HepG2 (cell line): Measurements from ENCODE around the gene MID1. TPM values are rescaled to one million over a fixed set of nuclear protein-coding genes. Genes with fewer than 3 reads are reported as not detected.

Experiments
- ATAC-seq: fragments of 200-7000 bp; cut with Tn5 transposase; 3 replicates; pipeline ENCODE4 v1.9.1; 2020; ENCODE audit warnings: mild to moderate bottlenecking, moderate library complexity
- BruUV-seq: library from RNA; stranded (reverse); fragments of 400-500 nt; replicated peaks from 2 replicates; lab custom pipeline; 2021; lab: Mats Ljungman, UMichigan
- CTCF ChIA-PET: fragments of 300-600 bp; formaldehyde crosslinking; extraction: SDS; loops from one replicate; lab custom pipeline; 2021; ENCODE audit warnings: low total read pairs, inconsistent platforms, low intra/inter-chr PET ratio; lab: Yijun Ruan, JAX
- POLR2A ChIA-PET: fragments of 350-600 bp; sonication (Branson Sonifier 250); formaldehyde crosslinking; loops from one replicate; lab custom pipeline; 2020; ENCODE audit warnings: antibody characterized with exemption, inconsistent platforms; lab: Yijun Ruan, JAX
- DNase-seq: peaks from one replicate; pipeline ENCODE4 v3.0.0-alpha.2; 2015; ENCODE audit warnings: low spot score
- FAIRE-seq: peaks from 3 replicates; lab custom pipeline; 2011; peaks lifted over from hg19 to GRCh38; lab: Jason Lieb, UNC
- H2AFZ ChIP-seq: one replicate; pipeline ENCODE4 v1.6.1; 2011; ENCODE audit warnings: low read length, inconsistent platforms
- H3K27ac ChIP-seq: fragments of 300-600 bp; 3 replicates; pipeline ENCODE4 v1.8.0; 2011; ENCODE audit warnings: mixed run types, mild to moderate bottlenecking, mixed read lengths, low read length, inconsistent platforms; ENCODE audit not compliant: insufficient read depth; ENCODE audit errors: extremely low read length
- H3K27me3 ChIP-seq, 2 experiments: fragments of 200-600 bp in 1 of 2; 2 replicates in 1 of 2; 3 replicates in 1 of 2; pipeline versions ENCODE4 v1.6.0 to v1.8.0; 2011; ENCODE audit warnings: low read length in 2 of 2, mild to moderate bottlenecking in 2 of 2, moderate library complexity in 2 of 2, inconsistent platforms in 1 of 2; ENCODE audit not compliant: insufficient read depth in 2 of 2, control insufficient read depth in 1 of 2
- H3K36me3 ChIP-seq, 2 experiments: fragments of 200-600 bp in 1 of 2; replicated peaks in 1 of 2; 2 replicates in 1 of 2; 3 replicates in 1 of 2; pipeline versions ENCODE4 v1.5.1 to v1.8.0; 2011; ENCODE audit warnings: low read length in 2 of 2, inconsistent platforms in 1 of 2; ENCODE audit not compliant: insufficient read depth in 2 of 2, control insufficient read depth in 1 of 2
- H3K4me1 ChIP-seq: 2 replicates; pipeline ENCODE4 v1.5.1; 2012; ENCODE audit warnings: low read length, inconsistent platforms; ENCODE audit not compliant: insufficient read depth
- H3K4me2 ChIP-seq: 2 replicates; pipeline ENCODE4 v1.6.0; 2011; ENCODE audit warnings: low read depth, low read length, inconsistent platforms
- H3K4me3 ChIP-seq, 3 experiments: fragments of 200-600 bp in 1 of 3; sonication (generic), shearing (Covaris generic) in 1 of 3; replicated peaks in 1 of 3; 2 replicates each; pipeline ENCODE4 v1.5.1; 2011 to 2016; ENCODE audit warnings: low read length in 3 of 3, inconsistent platforms in 2 of 3, low read depth in 2 of 3, mild to moderate bottlenecking in 2 of 3, control low read depth in 1 of 3, mixed read lengths in 1 of 3; ENCODE audit not compliant: insufficient read depth in 1 of 3
- H3K79me2 ChIP-seq: one replicate; pipeline ENCODE4 v1.6.1; 2011; ENCODE audit warnings: low read length, inconsistent platforms; ENCODE audit not compliant: insufficient read depth
- H3K9ac ChIP-seq: 2 replicates; pipeline ENCODE4 v1.6.0; 2011; ENCODE audit warnings: mild to moderate bottlenecking, low read depth, low read length, inconsistent platforms; ENCODE audit not compliant: insufficient read depth
- H3K9me3 ChIP-seq: 2 replicates; pipeline ENCODE4 v1.5.1; 2012; ENCODE audit warnings: mild to moderate bottlenecking, low read length
- H4K20me1 ChIP-seq: 2 replicates; pipeline ENCODE4 v1.6.0; 2011; ENCODE audit warnings: inconsistent platforms, mild to moderate bottlenecking, low read length, moderate library complexity; ENCODE audit not compliant: insufficient read depth
- CAMTA2 ChIP-seq: sonication (generic); formaldehyde crosslinking; IDR thresholded peaks from 2 replicates; pipeline ENCODE4 v1.4.0; 2020; ENCODE audit warnings: mild to moderate bottlenecking, missing genetic modification reagents, borderline replicate concordance
- CBFB ChIP-seq: sonication (generic); formaldehyde crosslinking; IDR thresholded peaks from 2 replicates; pipeline ENCODE4 v1.4.0; 2020; ENCODE audit warnings: missing genetic modification reagents
- ELF4 ChIP-seq: sonication (generic); formaldehyde crosslinking; IDR thresholded peaks from 2 replicates; pipeline ENCODE4 v1.5.0; 2020; ENCODE audit warnings: missing genetic modification reagents, mild to moderate bottlenecking, moderate library complexity, borderline replicate concordance
- ESRRA ChIP-seq: sonication (generic); formaldehyde crosslinking; IDR thresholded peaks from 2 replicates; pipeline ENCODE4 v1.5.1; 2020; ENCODE audit warnings: mild to moderate bottlenecking, low read depth, missing genetic modification reagents
- KLF15 ChIP-seq: sonication (generic); formaldehyde crosslinking; IDR thresholded peaks from 2 replicates; pipeline ENCODE4 v1.8.1; 2023; ENCODE audit warnings: borderline replicate concordance, mild to moderate bottlenecking, inconsistent platforms, missing genetic modification reagents, mixed read lengths
- MEIS1 ChIP-seq: sonication (generic); formaldehyde crosslinking; IDR thresholded peaks from 2 replicates; pipeline ENCODE4 v1.9.0; 2021; ENCODE audit warnings: mild to moderate bottlenecking, missing genetic modification reagents, moderate library complexity, borderline replicate concordance
- MLLT10 ChIP-seq: sonication (generic); formaldehyde crosslinking; IDR thresholded peaks from 2 replicates; pipeline ENCODE4 v1.4.0; 2020; ENCODE audit warnings: missing genetic modification reagents
- NR2F1 ChIP-seq, 2 experiments: fragments of 450-650 bp in 1 of 2; formaldehyde crosslinking in 1 of 2; IDR thresholded peaks; 2 replicates each; pipeline versions ENCODE4 v1.5.0 to v1.6.1; 2016 to 2020; ENCODE audit warnings: mild to moderate bottlenecking in 1 of 2, missing compliant biosample characterization in 1 of 2, missing genetic modification reagents in 1 of 2, moderate library complexity in 1 of 2
- REPIN1 ChIP-seq: sonication (generic); formaldehyde crosslinking; IDR thresholded peaks from 2 replicates; pipeline ENCODE4 v1.8.0; 2022; ENCODE audit warnings: missing genetic modification reagents, low read depth, mild to moderate bottlenecking, borderline replicate concordance
- SKI ChIP-seq: fragments of 450-650 bp; IDR thresholded peaks from one replicate; pipeline ENCODE4 v1.6.1; 2018; ENCODE audit warnings: mild to moderate bottlenecking; ENCODE audit not compliant: partially characterized antibody
- THAP9 ChIP-seq: sonication (generic); formaldehyde crosslinking; IDR thresholded peaks from 2 replicates; pipeline ENCODE4; 2020; ENCODE audit warnings: missing genetic modification reagents, mild to moderate bottlenecking, borderline replicate concordance
- ZFP90 ChIP-seq: sonication (generic); formaldehyde crosslinking; IDR thresholded peaks from 2 replicates; pipeline ENCODE4 v1.8.0; 2022; ENCODE audit warnings: missing genetic modification reagents, mild to moderate bottlenecking, inconsistent platforms, borderline replicate concordance
- ZNF3 ChIP-seq: IDR thresholded peaks from 2 replicates; pipeline ENCODE4 v1.7.0; 2017; ENCODE audit warnings: inconsistent platforms
- ZNF543 ChIP-seq: sonication (generic); formaldehyde crosslinking; IDR thresholded peaks from 2 replicates; pipeline ENCODE4 v1.4.0; 2020; ENCODE audit warnings: mild to moderate bottlenecking, missing genetic modification reagents
- WGBS: methylation state at CpG from one replicate; pipeline ENCODE4 v1.1.6; 2017; ENCODE audit warnings: low lambda C conversion rate; 5-methylcytosine and 5-hydroxymethylcytosine counted together
- in situ Hi-C: cut with HindIII; loops from 2 replicates; pipeline ENCODE4 v1.10.0; 2017; ENCODE audit warnings: low pct_unique_long_range_greater_than_20kb; ENCODE audit not compliant: extremely low pct_ligation_motif_present
- intact Hi-C: fragments of 100-400 bp; cut with micrococcal nuclease; formaldehyde crosslinking; loops from one replicate; pipeline ENCODE4 v1.10.0; 2022; ENCODE audit not compliant: unreplicated experiment
- polyA plus RNA-seq, 8 experiments: library from polyadenylated mRNA; depleted of rRNA in 3 of 8; stranded (reverse) in 7 of 8; unstranded in 1 of 8; fragments of >200 nt; fragmentation: Illumina TruSeq in 4 of 8; extraction: Trizol in 4 of 8; gene quantifications; 2 replicates each; pipeline versions ENCODE4 v1.2.1 to v1.2.3, GENCODE V29; 2011 to 2016; ENCODE audit warnings: low read depth in 4 of 8, missing spikeins in 1 of 8, mixed read lengths in 1 of 8; ENCODE audit not compliant: insufficient read depth in 1 of 8
- total RNA-seq, 5 experiments: library from RNA; depleted of rRNA; stranded (reverse); fragments of >200 nt; fragmentation: Illumina TruSeq; extraction: Trizol; gene quantifications; 2 replicates each; pipeline ENCODE4 v1.2.3, GENCODE V29; 2016; ENCODE audit warnings: low read depth in 1 of 5
- TF ChIP-seq, protein P1 (sequence below): fragments of 450-650 bp; IDR thresholded peaks from 2 replicates; pipeline ENCODE4 v1.6.1; 2016
- TF ChIP-seq, protein P2 (sequence below): IDR thresholded peaks from 2 replicates; pipeline ENCODE4 v1.6.1; 2016; ENCODE audit warnings: mild to moderate bottlenecking, missing biosample characterization, missing genetic modification reagents
- TF ChIP-seq, protein P3 (sequence below): sonication (generic); formaldehyde crosslinking; IDR thresholded peaks from 2 replicates; pipeline ENCODE4 v1.4.0; 2020; ENCODE audit warnings: mild to moderate bottlenecking, missing genetic modification reagents

The MID1 gene
- total and polyA plus RNA-seq, 2 of the 13 experiments (the other 11 are each of a cell fraction or from before 2014, with no cell fraction given) = 0.86 to 1.1 TPM

- TF ChIP-seq, protein P1, sequence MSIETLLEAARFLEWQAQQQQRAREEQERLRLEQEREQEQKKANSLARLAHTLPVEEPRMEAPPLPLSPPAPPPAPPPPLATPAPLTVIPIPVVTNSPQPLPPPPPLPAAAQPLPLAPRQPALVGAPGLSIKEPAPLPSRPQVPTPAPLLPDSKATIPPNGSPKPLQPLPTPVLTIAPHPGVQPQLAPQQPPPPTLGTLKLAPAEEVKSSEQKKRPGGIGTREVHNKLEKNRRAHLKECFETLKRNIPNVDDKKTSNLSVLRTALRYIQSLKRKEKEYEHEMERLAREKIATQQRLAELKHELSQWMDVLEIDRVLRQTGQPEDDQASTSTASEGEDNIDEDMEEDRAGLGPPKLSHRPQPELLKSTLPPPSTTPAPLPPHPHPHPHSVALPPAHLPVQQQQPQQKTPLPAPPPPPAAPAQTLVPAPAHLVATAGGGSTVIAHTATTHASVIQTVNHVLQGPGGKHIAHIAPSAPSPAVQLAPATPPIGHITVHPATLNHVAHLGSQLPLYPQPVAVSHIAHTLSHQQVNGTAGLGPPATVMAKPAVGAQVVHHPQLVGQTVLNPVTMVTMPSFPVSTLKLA = no peak
- TF ChIP-seq ZFP90 (CRISPR knock-in tag) = no peak
- no peak for TF ChIP-seq ZNF3
- no peak for TF ChIP-seq MLLT10 (CRISPR knock-in tag)
Measured at GRCh38 chrX:10633722-10634121, 13.3 kb upstream of the MID1 start (continued).

DNA sequence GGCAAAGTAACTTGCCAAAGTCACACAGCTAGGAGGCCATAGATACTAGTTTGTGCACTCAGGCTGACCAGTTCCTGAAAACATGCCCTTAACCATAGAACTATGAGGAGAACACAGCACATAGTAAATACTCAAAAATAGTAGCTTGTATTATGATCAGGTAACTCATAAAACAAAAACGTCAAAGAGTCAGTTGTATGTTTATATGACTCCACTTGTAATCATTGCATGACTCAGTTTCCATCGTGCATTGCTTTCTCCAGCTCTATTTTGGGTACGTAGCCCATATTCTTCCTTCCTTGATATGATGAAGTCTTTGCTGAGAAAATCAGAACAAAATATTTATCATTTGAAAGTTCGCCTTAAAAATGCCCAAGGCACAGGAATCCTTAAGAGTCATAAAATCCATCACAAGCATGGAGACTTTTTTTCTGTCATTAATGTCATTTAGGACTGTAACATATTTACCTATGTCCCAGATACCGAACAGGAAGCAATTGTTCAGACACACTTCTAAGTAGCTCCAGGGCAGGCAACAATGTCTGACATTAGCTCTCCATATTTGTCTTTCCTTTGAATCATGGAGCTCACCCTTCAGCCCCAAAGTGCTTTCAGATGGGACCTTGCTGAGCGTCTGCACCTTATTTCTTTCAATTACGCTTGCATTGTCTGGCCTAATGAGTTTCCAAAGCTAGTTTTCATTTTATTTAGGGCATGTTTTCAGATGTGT is 11.2 kb upstream of the MID1 start:
- H3K36me3 ChIP-seq = no peaks in the 10 kb centered on the region
- CTCF ChIA-PET = no interaction called here
- H3K4me2 ChIP-seq = no peak overlapping the region
- FAIRE-seq (no peak), ATAC-seq (no peak), DNase-seq (no peak)
- H3K4me1 ChIP-seq = no peaks in the 10 kb centered on the region
- no peaks in the 10 kb centered on the region for H3K9me3 ChIP-seq
- H3K27me3 ChIP-seq = no peaks in the 10 kb centered on the region
- intact Hi-C loops = no loop called here
- BruUV-seq = no TSS peak
- no peaks in the 10 kb centered on the region for H4K20me1 ChIP-seq
- WGBS = no CpG with 5 or more reads among the region's 7 CpGs
- H3K9ac ChIP-seq = no peak overlapping the region
- H3K27ac ChIP-seq = no peak overlapping the region
- no peak overlapping the region for H2AFZ ChIP-seq
- no peak overlapping the region for H3K4me3 ChIP-seq
- in situ Hi-C loops = no loop called here
- H3K79me2 ChIP-seq = no peaks in the 10 kb centered on the region
- POLR2A ChIA-PET = no interaction called here
- no peak for TF ChIP-seq REPIN1
- TF ChIP-seq, protein P2, sequence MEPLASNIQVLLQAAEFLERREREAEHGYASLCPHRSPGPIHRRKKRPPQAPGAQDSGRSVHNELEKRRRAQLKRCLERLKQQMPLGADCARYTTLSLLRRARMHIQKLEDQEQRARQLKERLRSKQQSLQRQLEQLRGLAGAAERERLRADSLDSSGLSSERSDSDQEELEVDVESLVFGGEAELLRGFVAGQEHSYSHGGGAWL (CRISPR knock-in tag) = no peak
- no peak for TF ChIP-seq ESRRA (CRISPR knock-in tag)
- TF ChIP-seq KLF15 = no peak
- TF ChIP-seq NR2F1 (CRISPR knock-in tag; IDR thresholded peaks at IDR 0.05) = no peak
- TF ChIP-seq, protein P3, sequence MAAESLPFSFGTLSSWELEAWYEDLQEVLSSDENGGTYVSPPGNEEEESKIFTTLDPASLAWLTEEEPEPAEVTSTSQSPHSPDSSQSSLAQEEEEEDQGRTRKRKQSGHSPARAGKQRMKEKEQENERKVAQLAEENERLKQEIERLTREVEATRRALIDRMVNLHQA (CRISPR knock-in tag) = no peak
- no peak for TF ChIP-seq CBFB
- TF ChIP-seq SKI = no peak
- no peak for TF ChIP-seq ELF4 (CRISPR knock-in tag)
- TF ChIP-seq THAP9 (CRISPR knock-in tag) = no peak
- no peak for TF ChIP-seq ZNF543 (CRISPR knock-in tag)
- TF ChIP-seq CAMTA2 (CRISPR knock-in tag) = no peak
- TF ChIP-seq MEIS1 = no peak
